Panc1 (cell line): ENCODE measurements around the gene PPP1R14C. TPM values are rescaled to one million over a fixed set of nuclear protein-coding genes. Genes with fewer than 3 reads are reported as not detected.

Experiments
- ATAC-seq: fragments of 200-7000 bp; cut with Tn5 transposase; 2 replicates; pipeline ENCODE4 v1.9.1; 2020; ENCODE audit warnings: mild to moderate bottlenecking, moderate library complexity
- BruUV-seq: library from RNA; stranded (reverse); fragments of 400-500 nt; replicated peaks from 2 replicates; lab custom pipeline; 2021; lab: Mats Ljungman, UMichigan
- CTCF ChIA-PET: fragments of 300-600 bp; sonication (Branson Sonifier 250); formaldehyde crosslinking; loops from one replicate; lab custom pipeline; 2022; ENCODE audit warnings: antibody characterized with exemption; lab: Charles Lee
- POLR2A ChIA-PET: fragments of 300-600 bp; sonication (Branson Sonifier 250); formaldehyde crosslinking; loops from one replicate; lab custom pipeline; 2022; ENCODE audit warnings: antibody characterized with exemption; lab: Charles Lee
- DNase-seq: peaks from one replicate; pipeline ENCODE4 v3.0.0-alpha.2; 2010; ENCODE audit warnings: low read depth, low spot score
- H3K27ac ChIP-seq: 2 replicates; pipeline ENCODE4 v1.5.1; 2011; ENCODE audit warnings: mild to moderate bottlenecking, low read length, inconsistent platforms
- H3K27me3 ChIP-seq: fragments of 200-500 bp; sonication (Bioruptor generic); 2 replicates; pipeline ENCODE4 v1.6.0; 2014; ENCODE audit warnings: low read length, inconsistent platforms; ENCODE audit not compliant: control insufficient read depth, insufficient read depth
- H3K36me3 ChIP-seq: fragments of 200-500 bp; sonication (Bioruptor generic); 2 replicates; pipeline ENCODE4 v1.5.1; 2014; ENCODE audit warnings: inconsistent platforms, mild to moderate bottlenecking, low read length, moderate library complexity; ENCODE audit not compliant: control insufficient read depth, insufficient read depth
- H3K4me1 ChIP-seq: 2 replicates; pipeline ENCODE4 v1.5.1; 2011; ENCODE audit warnings: inconsistent platforms, mild to moderate bottlenecking, low read length, moderate library complexity; ENCODE audit not compliant: control insufficient read depth, insufficient read depth
- H3K4me3 ChIP-seq, 2 experiments: 2 replicates each; pipeline ENCODE4 v1.5.1; 2011 to 2012; ENCODE audit warnings: low read depth in 2 of 2, low read length in 2 of 2, mild to moderate bottlenecking in 2 of 2, inconsistent platforms in 1 of 2, moderate library complexity in 1 of 2
- H3K9me3 ChIP-seq: fragments of 200-500 bp; sonication (Bioruptor generic); 2 replicates; pipeline ENCODE4 v1.5.1; 2014; ENCODE audit warnings: low read depth, mild to moderate bottlenecking, inconsistent platforms, low read length, moderate library complexity; ENCODE audit not compliant: control insufficient read depth, insufficient read depth
- CTCF ChIP-seq: fragments of 450-650 bp; IDR thresholded peaks from 2 replicates; pipeline ENCODE4 v1.5.1; 2017; ENCODE audit warnings: mild to moderate bottlenecking
- POLR2AphosphoS5 ChIP-seq: IDR thresholded peaks from 2 replicates; pipeline ENCODE4 v1.6.1; 2012; ENCODE audit warnings: mild to moderate bottlenecking, low read depth, low read length, moderate library complexity
- SIN3A ChIP-seq: IDR thresholded peaks from 2 replicates; pipeline ENCODE4 v1.6.1; 2012; ENCODE audit warnings: low read depth, mild to moderate bottlenecking, low read length, moderate library complexity, borderline replicate concordance; ENCODE audit not compliant: insufficient read depth
- TCF7L2 ChIP-seq: IDR thresholded peaks from 2 replicates; pipeline ENCODE4 v1.6.1; 2011; ENCODE audit warnings: mild to moderate bottlenecking, low read depth, low read length, inconsistent platforms
- in situ Hi-C: cut with HindIII; loops from 2 replicates; pipeline ENCODE4 v1.10.0; 2016; ENCODE audit warnings: low sequenced_read_pairs, low pct_unique_long_range_greater_than_20kb
- intact Hi-C: fragments of 100-400 bp; cut with micrococcal nuclease; formaldehyde crosslinking; loops from one replicate; pipeline ENCODE4 v1.10.0; 2022; ENCODE audit not compliant: unreplicated experiment
- total RNA-seq: library from RNA; stranded (reverse); gene quantifications from one replicate; pipeline ENCODE4 v1.2.1, GENCODE V29; 2021; ENCODE audit not compliant: unreplicated experiment
- TF ChIP-seq, protein P1 (sequence below), 2 experiments: IDR thresholded peaks; 2 replicates each; pipeline ENCODE4 v1.6.1; 2011 to 2012; ENCODE audit warnings: low read depth in 2 of 2, control low read depth in 1 of 2, low read length in 1 of 2, mild to moderate bottlenecking in 1 of 2, moderate library complexity in 1 of 2; ENCODE audit not compliant: insufficient read depth in 1 of 2

PPP1R14C gene
- total RNA-seq, 1 experiment from 2014 or later: not detected

DNA sequence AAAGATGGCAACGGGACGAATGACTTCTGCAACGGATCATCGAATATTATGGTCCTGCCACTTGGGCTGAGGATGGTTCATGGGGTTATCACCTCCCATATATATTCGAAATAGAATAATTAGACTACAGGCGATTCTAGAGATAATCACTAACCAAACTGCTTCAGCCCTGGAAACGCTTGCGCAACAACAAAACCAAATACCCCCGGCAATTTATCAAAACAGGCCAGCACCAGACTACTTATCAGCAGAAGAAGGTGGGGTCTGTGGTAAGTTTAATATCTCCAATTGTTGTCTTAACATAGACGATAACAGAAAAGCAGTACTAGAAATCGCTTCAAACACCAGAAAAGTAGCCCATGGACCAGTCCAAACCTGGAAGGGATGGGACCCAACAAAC, 42.9 kb upstream of the PPP1R14C start:
- intact Hi-C loops (no loop called here), in situ Hi-C loops (no loop called here)
- Histone ChIP-seq H3K4me1 (no peaks in the 10 kb centered on the region), H3K4me3 (no peak overlapping the region), H3K9me3 (no peaks in the 10 kb centered on the region), H3K27ac (no peak overlapping the region), H3K36me3 (no peaks in the 10 kb centered on the region), H3K27me3 (peaks cover 7% of the 10 kb centered on the region)
- POLR2A ChIA-PET: no interaction called here
- DNase-seq (no peak), ATAC-seq (no peak)
- CTCF ChIA-PET: no interaction called here
- BruUV-seq: no TSS peak
- TF ChIP-seq SIN3A: no peak
- TF ChIP-seq TCF7L2: no peak
- TF ChIP-seq POLR2AphosphoS5: no peak
- TF ChIP-seq, protein P1, sequence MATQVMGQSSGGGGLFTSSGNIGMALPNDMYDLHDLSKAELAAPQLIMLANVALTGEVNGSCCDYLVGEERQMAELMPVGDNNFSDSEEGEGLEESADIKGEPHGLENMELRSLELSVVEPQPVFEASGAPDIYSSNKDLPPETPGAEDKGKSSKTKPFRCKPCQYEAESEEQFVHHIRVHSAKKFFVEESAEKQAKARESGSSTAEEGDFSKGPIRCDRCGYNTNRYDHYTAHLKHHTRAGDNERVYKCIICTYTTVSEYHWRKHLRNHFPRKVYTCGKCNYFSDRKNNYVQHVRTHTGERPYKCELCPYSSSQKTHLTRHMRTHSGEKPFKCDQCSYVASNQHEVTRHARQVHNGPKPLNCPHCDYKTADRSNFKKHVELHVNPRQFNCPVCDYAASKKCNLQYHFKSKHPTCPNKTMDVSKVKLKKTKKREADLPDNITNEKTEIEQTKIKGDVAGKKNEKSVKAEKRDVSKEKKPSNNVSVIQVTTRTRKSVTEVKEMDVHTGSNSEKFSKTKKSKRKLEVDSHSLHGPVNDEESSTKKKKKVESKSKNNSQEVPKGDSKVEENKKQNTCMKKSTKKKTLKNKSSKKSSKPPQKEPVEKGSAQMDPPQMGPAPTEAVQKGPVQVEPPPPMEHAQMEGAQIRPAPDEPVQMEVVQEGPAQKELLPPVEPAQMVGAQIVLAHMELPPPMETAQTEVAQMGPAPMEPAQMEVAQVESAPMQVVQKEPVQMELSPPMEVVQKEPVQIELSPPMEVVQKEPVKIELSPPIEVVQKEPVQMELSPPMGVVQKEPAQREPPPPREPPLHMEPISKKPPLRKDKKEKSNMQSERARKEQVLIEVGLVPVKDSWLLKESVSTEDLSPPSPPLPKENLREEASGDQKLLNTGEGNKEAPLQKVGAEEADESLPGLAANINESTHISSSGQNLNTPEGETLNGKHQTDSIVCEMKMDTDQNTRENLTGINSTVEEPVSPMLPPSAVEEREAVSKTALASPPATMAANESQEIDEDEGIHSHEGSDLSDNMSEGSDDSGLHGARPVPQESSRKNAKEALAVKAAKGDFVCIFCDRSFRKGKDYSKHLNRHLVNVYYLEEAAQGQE (IDR thresholded peaks at IDR 0.05; ENCODE audit: insufficient read depth in 1 of 2, low read depth in 2 of 2, low read length in 1 of 2): no peak
- TF ChIP-seq CTCF: no peak

DNA sequence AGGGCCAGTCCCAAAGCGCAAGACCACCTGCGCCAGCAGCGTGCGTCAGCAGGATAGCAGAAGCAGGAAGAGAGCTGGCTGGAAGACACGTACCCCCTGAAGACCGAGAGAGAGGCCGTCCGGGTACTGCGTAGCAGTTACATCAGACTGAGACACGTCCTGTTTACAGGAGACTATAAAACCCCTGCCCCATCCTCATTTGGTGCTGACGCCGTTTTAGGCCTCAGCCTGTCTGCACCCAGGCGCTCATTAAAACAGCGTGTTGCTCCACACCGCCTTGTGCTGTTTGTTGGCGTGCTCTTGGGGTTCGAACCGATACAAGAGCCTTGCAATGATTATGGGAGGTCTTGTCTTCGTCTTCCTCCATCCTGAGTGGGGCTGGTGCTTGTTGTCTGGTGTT, 42.1 kb upstream of the PPP1R14C start:
- ATAC-seq (no peak), DNase-seq (no peak)
- BruUV-seq: no TSS peak
- POLR2A ChIA-PET: interaction anchor here (0.6 kb wide), 1 partner anchor 48 kb away, joined by 3 read pairs; no protein-coding TSS in a partner anchor
- Histone ChIP-seq H3K4me3 (no peak overlapping the region), H3K4me1 (no peaks in the 10 kb centered on the region), H3K36me3 (no peaks in the 10 kb centered on the region), H3K27me3 (peaks cover 5% of the 10 kb centered on the region), H3K9me3 (no peaks in the 10 kb centered on the region), H3K27ac (no peak overlapping the region)
- TF ChIP-seq POLR2AphosphoS5 (no peak), CTCF (no peak), SIN3A (no peak), TCF7L2 (no peak)
- TF ChIP-seq, protein P1 (IDR thresholded peaks at IDR 0.05; ENCODE audit: insufficient read depth in 1 of 2, low read depth in 2 of 2, low read length in 1 of 2): no peak
- intact Hi-C loops: no loop called here
- CTCF ChIA-PET: no interaction called here
- in situ Hi-C loops: no loop called here
